HL-60 (cell line): ENCODE measurements around the gene IQGAP1.

Experiments used
- CTCF ChIP-seq: IDR thresholded peaks from one replicate; pipeline ENCODE4 v1.5.1; 2011; ENCODE audit warnings: low read length, control low read depth, inconsistent platforms; ENCODE audit not compliant: insufficient read depth
- POLR2AphosphoS5 ChIP-seq: IDR thresholded peaks from 2 replicates; pipeline ENCODE4 v1.6.1; 2012; ENCODE audit warnings: low read depth

DNA sequence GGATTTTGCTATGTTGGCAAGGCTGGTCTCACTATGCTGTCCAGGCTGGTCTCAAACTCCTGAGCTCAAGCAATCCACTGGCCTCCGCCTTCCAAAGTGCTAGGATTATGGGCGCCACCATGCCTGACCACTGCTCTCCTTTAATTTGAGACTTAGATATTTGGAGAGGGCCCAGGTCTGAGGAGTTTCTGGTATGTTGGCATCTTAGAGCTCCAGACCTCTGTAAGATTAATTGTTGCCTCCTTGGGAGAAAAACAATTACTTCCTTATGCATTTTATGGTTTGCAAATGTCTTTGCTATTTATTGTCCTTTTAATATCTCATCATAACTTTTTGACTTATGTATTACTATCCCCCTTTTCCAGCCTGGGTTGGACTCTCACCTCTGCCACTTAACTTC, 33.1 kb upstream of the IQGAP1 start:
- TF ChIP-seq CTCF (no peak), POLR2AphosphoS5 (no peak)
